H9 (cell line): ENCODE measurements around the gene GUF1. TPM values are rescaled to one million over a fixed set of nuclear protein-coding genes. Genes with fewer than 3 reads are reported as not detected.

ENCODE experiments used
- DNase-seq: peaks from one replicate; pipeline ENCODE4 v3.0.0-alpha.2; 2017
- H2AFZ ChIP-seq: one replicate; pipeline ENCODE4 v1.6.1; 2013; ENCODE audit warnings: mild to moderate bottlenecking, low read length, control low read depth, moderate library complexity
- H2AK5ac ChIP-seq: 2 replicates; pipeline ENCODE4 v1.6.1; 2013; ENCODE audit warnings: low read length, control low read depth, mixed read lengths; ENCODE audit not compliant: insufficient read length
- H2BK120ac ChIP-seq: one replicate; pipeline ENCODE4 v1.6.1; 2013; ENCODE audit warnings: low read depth, mild to moderate bottlenecking, low read length, control low read depth, inconsistent platforms; ENCODE audit not compliant: poor library complexity, severe bottlenecking
- H2BK12ac ChIP-seq: 2 replicates; pipeline ENCODE4 v1.6.1; 2013; ENCODE audit warnings: low read length, control low read depth, mixed read lengths, low read depth; ENCODE audit not compliant: insufficient read length
- H2BK15ac ChIP-seq: 2 replicates; pipeline ENCODE4 v1.6.1; 2013; ENCODE audit warnings: low read depth, low read length, control low read depth
- H2BK20ac ChIP-seq: one replicate; pipeline ENCODE4 v1.6.1; 2013; ENCODE audit warnings: low read depth, mild to moderate bottlenecking, low read length, control low read depth, inconsistent platforms; ENCODE audit not compliant: poor library complexity, severe bottlenecking
- H2BK5ac ChIP-seq: 2 replicates; pipeline ENCODE4 v1.6.1; 2013; ENCODE audit warnings: low read length, control low read depth, mixed read lengths; ENCODE audit not compliant: insufficient read length
- H3K14ac ChIP-seq: 2 replicates; pipeline ENCODE4 v1.6.1; 2013; ENCODE audit warnings: low read length, control low read depth; ENCODE audit not compliant: insufficient read depth
- H3K18ac ChIP-seq: 2 replicates; pipeline ENCODE4 v1.6.1; 2013; ENCODE audit warnings: low read depth, mild to moderate bottlenecking, mixed read lengths, low read length, control low read depth; ENCODE audit not compliant: insufficient read length
- H3K23ac ChIP-seq: 2 replicates; pipeline ENCODE4 v1.6.1; 2013; ENCODE audit warnings: low read length, control low read depth, mixed read lengths, low read depth; ENCODE audit not compliant: insufficient read length
- H3K23me2 ChIP-seq: 2 replicates; pipeline ENCODE4 v1.6.1; 2013; ENCODE audit warnings: low read depth, mild to moderate bottlenecking, mixed read lengths, low read length, control low read depth; ENCODE audit not compliant: insufficient read length, poor library complexity, severe bottlenecking
- H3K27ac ChIP-seq: 2 replicates; pipeline ENCODE4 v1.5.1; 2013; ENCODE audit warnings: low read length, control low read depth, mixed read lengths, low read depth; ENCODE audit not compliant: insufficient read length
- H3K27me3 ChIP-seq: 2 replicates; pipeline ENCODE4 v1.6.1; 2013; ENCODE audit warnings: low read length, control low read depth, inconsistent platforms; ENCODE audit not compliant: insufficient read depth
- H3K4ac ChIP-seq: 2 replicates; pipeline ENCODE4 v1.6.1; 2013; ENCODE audit warnings: low read depth, mild to moderate bottlenecking, control low read depth, inconsistent platforms, low read length, moderate library complexity
- H3K4me1 ChIP-seq: 2 replicates; pipeline ENCODE4 v1.6.1; 2013; ENCODE audit warnings: low read length, control low read depth, inconsistent platforms; ENCODE audit not compliant: insufficient read depth
- H3K4me2 ChIP-seq: 2 replicates; pipeline ENCODE4 v1.6.1; 2013; ENCODE audit warnings: low read length, control low read depth, mixed read lengths; ENCODE audit not compliant: insufficient read length, insufficient read depth
- H3K56ac ChIP-seq: 2 replicates; pipeline ENCODE4 v1.6.1; 2013; ENCODE audit warnings: low read depth, mild to moderate bottlenecking, mixed read lengths, low read length, control low read depth; ENCODE audit not compliant: insufficient read length
- H3K79me1 ChIP-seq: 2 replicates; pipeline ENCODE4 v1.6.1; 2013; ENCODE audit warnings: low read depth, mild to moderate bottlenecking, moderate library complexity, low read length, control low read depth, inconsistent platforms; ENCODE audit not compliant: insufficient read depth, poor library complexity, severe bottlenecking
- H3K79me2 ChIP-seq: 2 replicates; pipeline ENCODE4 v1.6.1; 2013; ENCODE audit warnings: low read length, control low read depth, inconsistent platforms; ENCODE audit not compliant: insufficient read depth
- H3K9ac ChIP-seq: 2 replicates; pipeline ENCODE4 v1.6.1; 2013; ENCODE audit warnings: low read length, control low read depth, mixed read lengths; ENCODE audit not compliant: insufficient read length; ENCODE audit errors: extremely low read depth
- H3K9me3 ChIP-seq: one replicate; pipeline ENCODE4 v1.6.1; 2013; ENCODE audit warnings: low read depth, low read length, inconsistent platforms; ENCODE audit not compliant: control insufficient read depth
- H3T11ph ChIP-seq: one replicate; pipeline ENCODE4 v1.6.1; 2013; ENCODE audit warnings: mild to moderate bottlenecking, low read length, control low read depth, inconsistent platforms
- H4K20me1 ChIP-seq: one replicate; pipeline ENCODE4 v1.6.1; 2013; ENCODE audit not compliant: control insufficient read depth, insufficient read length, insufficient read depth
- H4K5ac ChIP-seq: 2 replicates; pipeline ENCODE4 v1.6.1; 2013; ENCODE audit warnings: low read depth, mild to moderate bottlenecking, mixed read lengths, low read length, control low read depth; ENCODE audit not compliant: insufficient read length
- H4K8ac ChIP-seq: replicated peaks from 2 replicates; pipeline ENCODE4 v1.6.1; 2013; ENCODE audit warnings: low read length, control low read depth, mixed read lengths, low read depth; ENCODE audit not compliant: insufficient read length
- H4K91ac ChIP-seq: 2 replicates; pipeline ENCODE4 v1.6.1; 2013; ENCODE audit warnings: low read depth, mild to moderate bottlenecking, moderate library complexity, mixed read lengths, low read length, control low read depth; ENCODE audit not compliant: insufficient read length
- H3K27ac Mint-ChIP-seq, 3 experiments: 2 replicates in 2 of 3; 3 replicates in 1 of 3; pipeline ENCODE4 v1.8.0; 2020 to 2021; ENCODE audit warnings: mixed read lengths in 3 of 3, mild to moderate bottlenecking in 1 of 3, moderate library complexity in 1 of 3
- H3K27me3 Mint-ChIP-seq: 2 replicates; pipeline ENCODE4 v1.8.0; 2021; ENCODE audit warnings: low read depth, mild to moderate bottlenecking, moderate library complexity, mixed read lengths
- H3K36me3 Mint-ChIP-seq, 3 experiments: 2 replicates in 2 of 3; 3 replicates in 1 of 3; pipeline ENCODE4 v1.8.0; 2020 to 2021; ENCODE audit warnings: low read depth in 3 of 3, mixed read lengths in 3 of 3; ENCODE audit not compliant: insufficient read depth in 1 of 3
- H3K4me1 Mint-ChIP-seq, 2 experiments: 2 replicates each; pipeline ENCODE4 v1.8.0; 2020; ENCODE audit warnings: mixed read lengths in 2 of 2
- H3K4me3 Mint-ChIP-seq, 2 experiments: 2 replicates in 1 of 2; 3 replicates in 1 of 2; pipeline ENCODE4 v1.8.0; 2020 to 2021; ENCODE audit warnings: mild to moderate bottlenecking in 2 of 2, mixed read lengths in 2 of 2, moderate library complexity in 1 of 2
- H3K9me3 Mint-ChIP-seq, 2 experiments: 2 replicates in 1 of 2; 3 replicates in 1 of 2; pipeline ENCODE4 v1.8.0; 2020; ENCODE audit warnings: mild to moderate bottlenecking in 2 of 2, mixed read lengths in 2 of 2, moderate library complexity in 1 of 2
- WGBS: extraction: QIAGEN DNeasy Blood & Tissue Kit; methylation state at CpG from one replicate; pipeline ENCODE4 v1.1.7; 2013; ENCODE audit warnings: missing lambda C conversion rate, low lambda C conversion rate, mixed read lengths; ENCODE audit not compliant: insufficient read length; ENCODE audit errors: extremely low coverage; 5-methylcytosine and 5-hydroxymethylcytosine counted together
- total RNA-seq: library from RNA; stranded (reverse); gene quantifications from 2 replicates; pipeline ENCODE4 v1.2.1, GENCODE V29; 2021
- TF ChIP-seq, protein P1 (sequence below): fragments of 200-600 bp; sonication (generic); conservative IDR thresholded peaks from 3 replicates; pipeline ENCODE4 v1.8.0; 2021; ENCODE audit warnings: antibody characterized with exemption, mild to moderate bottlenecking

Gene GUF1
- total RNA-seq, 1 experiment from 2014 or later: 38.6 TPM

DNA sequence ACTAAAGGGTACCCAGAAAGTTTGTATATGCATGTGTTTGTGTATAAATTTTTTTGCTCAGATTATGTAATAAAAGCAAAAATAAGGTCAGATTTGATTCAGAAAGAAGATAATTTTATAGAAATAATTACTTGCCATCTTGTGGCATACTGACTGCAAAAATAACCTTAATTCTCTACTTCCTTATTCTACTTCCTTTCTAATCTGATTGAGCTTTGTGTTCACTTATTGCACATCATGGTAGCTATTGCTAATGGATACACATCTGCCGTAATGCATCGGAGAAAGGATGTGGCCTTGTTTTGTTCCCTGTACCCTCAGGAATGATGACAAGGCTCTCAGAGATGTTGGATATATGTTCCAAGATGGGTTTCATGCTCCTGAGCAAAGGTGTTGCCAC, 58.7 kb downstream of the GUF1 start:
- no peak overlapping the region for H2AFZ ChIP-seq
- no peak overlapping the region for H2AK5ac ChIP-seq
- no peak overlapping the region for H3K27ac ChIP-seq
- no peaks in the 10 kb centered on the region for H3K9me3 Mint-ChIP-seq
- H2BK20ac ChIP-seq: no peak overlapping the region
- H3K79me2 ChIP-seq: no peaks in the 10 kb centered on the region; the same call in 1 of the 2 replicates
- no peak overlapping the region for H4K5ac ChIP-seq
- no peak overlapping the region for H3K56ac ChIP-seq
- H3K27me3 Mint-ChIP-seq: peaks cover 1% of the 10 kb centered on the region; the same call in 1 of the 2 replicates
- H3K36me3 Mint-ChIP-seq: no peaks in the 10 kb centered on the region
- H3K4ac ChIP-seq: no peak overlapping the region
- no peak overlapping the region for H2BK5ac ChIP-seq
- no peak overlapping the region for H4K91ac ChIP-seq
- H3K4me2 ChIP-seq: no peak overlapping the region
- WGBS: no CpG with 5 or more reads among the region's 2 CpGs
- H3K9me3 ChIP-seq: no peaks in the 10 kb centered on the region
- no peaks in the 10 kb centered on the region for H4K20me1 ChIP-seq
- TF ChIP-seq, protein P1, sequence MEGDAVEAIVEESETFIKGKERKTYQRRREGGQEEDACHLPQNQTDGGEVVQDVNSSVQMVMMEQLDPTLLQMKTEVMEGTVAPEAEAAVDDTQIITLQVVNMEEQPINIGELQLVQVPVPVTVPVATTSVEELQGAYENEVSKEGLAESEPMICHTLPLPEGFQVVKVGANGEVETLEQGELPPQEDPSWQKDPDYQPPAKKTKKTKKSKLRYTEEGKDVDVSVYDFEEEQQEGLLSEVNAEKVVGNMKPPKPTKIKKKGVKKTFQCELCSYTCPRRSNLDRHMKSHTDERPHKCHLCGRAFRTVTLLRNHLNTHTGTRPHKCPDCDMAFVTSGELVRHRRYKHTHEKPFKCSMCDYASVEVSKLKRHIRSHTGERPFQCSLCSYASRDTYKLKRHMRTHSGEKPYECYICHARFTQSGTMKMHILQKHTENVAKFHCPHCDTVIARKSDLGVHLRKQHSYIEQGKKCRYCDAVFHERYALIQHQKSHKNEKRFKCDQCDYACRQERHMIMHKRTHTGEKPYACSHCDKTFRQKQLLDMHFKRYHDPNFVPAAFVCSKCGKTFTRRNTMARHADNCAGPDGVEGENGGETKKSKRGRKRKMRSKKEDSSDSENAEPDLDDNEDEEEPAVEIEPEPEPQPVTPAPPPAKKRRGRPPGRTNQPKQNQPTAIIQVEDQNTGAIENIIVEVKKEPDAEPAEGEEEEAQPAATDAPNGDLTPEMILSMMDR: no peak
- H3K27ac Mint-ChIP-seq: no peak overlapping the region
- no peak overlapping the region for H2BK15ac ChIP-seq
- no peak overlapping the region for H3K14ac ChIP-seq
- H2BK12ac ChIP-seq: no peak overlapping the region
- no peak overlapping the region for H3K18ac ChIP-seq
- no peaks in the 10 kb centered on the region for H3K4me1 Mint-ChIP-seq
- no peak overlapping the region for H2BK120ac ChIP-seq
- no peak overlapping the region for H3K9ac ChIP-seq
- no peak overlapping the region for H3K23ac ChIP-seq
- H3K79me1 ChIP-seq: no peaks in the 10 kb centered on the region
- H3K4me3 Mint-ChIP-seq: no peak overlapping the region
- no peaks in the 10 kb centered on the region for H3K4me1 ChIP-seq
- H3K23me2 ChIP-seq: no peaks in the 10 kb centered on the region
- H3T11ph ChIP-seq: no peak overlapping the region
- DNase-seq: no peak
- no peak overlapping the region for H4K8ac ChIP-seq
- no peaks in the 10 kb centered on the region for H3K27me3 ChIP-seq
